PC-3 (cell line): ENCODE data around the gene SNX32.
"Not testable (repeated sequence)": the region's sequence is repeated elsewhere in the genome, so short reads cannot be mapped to it uniquely, and the experiment has no call there.

Source experiments
- EZH2 ChIP-seq: fragments of 300-600 bp; sonication (generic); IDR thresholded peaks from one replicate; pipeline ENCODE4 v1.6.1; 2017; ENCODE audit warnings: antibody characterized with exemption, mild to moderate bottlenecking, low read length; ENCODE audit not compliant: unreplicated experiment
- TF ChIP-seq, protein P1 (sequence below): fragments of 300-600 bp; sonication (generic); conservative IDR thresholded peaks from 2 replicates; pipeline ENCODE4 v1.5.1; 2017; ENCODE audit warnings: antibody characterized with exemption, low read depth, mild to moderate bottlenecking, low read length

DNA sequence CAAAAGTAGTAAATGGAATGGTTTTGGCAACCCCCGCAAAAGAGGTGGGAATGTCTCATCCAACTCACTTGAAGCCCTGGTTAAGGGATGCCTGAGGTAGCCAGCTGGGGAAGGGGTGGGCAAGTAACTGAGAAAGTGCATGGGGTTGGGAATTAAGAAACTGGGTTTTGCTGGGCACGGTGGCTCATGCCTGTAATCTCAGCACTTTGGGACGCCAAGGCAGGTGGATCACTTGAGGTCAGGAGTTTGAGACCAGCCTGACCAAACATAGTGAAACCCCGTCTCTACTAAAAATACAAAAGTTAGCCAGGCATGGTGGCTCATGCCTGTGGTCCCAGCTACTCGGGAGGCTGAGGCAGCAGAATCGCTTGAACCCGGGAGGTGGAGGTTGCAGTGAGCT is 14.9 kb downstream of the SNX32 start:
- TF ChIP-seq, protein P1, sequence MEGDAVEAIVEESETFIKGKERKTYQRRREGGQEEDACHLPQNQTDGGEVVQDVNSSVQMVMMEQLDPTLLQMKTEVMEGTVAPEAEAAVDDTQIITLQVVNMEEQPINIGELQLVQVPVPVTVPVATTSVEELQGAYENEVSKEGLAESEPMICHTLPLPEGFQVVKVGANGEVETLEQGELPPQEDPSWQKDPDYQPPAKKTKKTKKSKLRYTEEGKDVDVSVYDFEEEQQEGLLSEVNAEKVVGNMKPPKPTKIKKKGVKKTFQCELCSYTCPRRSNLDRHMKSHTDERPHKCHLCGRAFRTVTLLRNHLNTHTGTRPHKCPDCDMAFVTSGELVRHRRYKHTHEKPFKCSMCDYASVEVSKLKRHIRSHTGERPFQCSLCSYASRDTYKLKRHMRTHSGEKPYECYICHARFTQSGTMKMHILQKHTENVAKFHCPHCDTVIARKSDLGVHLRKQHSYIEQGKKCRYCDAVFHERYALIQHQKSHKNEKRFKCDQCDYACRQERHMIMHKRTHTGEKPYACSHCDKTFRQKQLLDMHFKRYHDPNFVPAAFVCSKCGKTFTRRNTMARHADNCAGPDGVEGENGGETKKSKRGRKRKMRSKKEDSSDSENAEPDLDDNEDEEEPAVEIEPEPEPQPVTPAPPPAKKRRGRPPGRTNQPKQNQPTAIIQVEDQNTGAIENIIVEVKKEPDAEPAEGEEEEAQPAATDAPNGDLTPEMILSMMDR = not testable (repeated sequence)
- not testable (repeated sequence) for TF ChIP-seq EZH2
